ENCODE data around the gene CNIH4.
"Not testable (repeated sequence)": the region's sequence is repeated elsewhere in the genome, so short reads cannot be mapped to it uniquely, and the experiment has no call there.

Gene CNIH4

GRCh38 chr1:224356685-224357625, at the start of gene CNIH4:
Gene CNIH4 (plus strand): TSS chr1:224356879. CDS start chr1:224356925, 46 bp downstream.
- Histone ChIP-seq H3K9me2 (replicated peaks; ENCODE audit: control insufficient read depth, low read length) (no peaks in the 10 kb centered on the region), H3K27me3 (ENCODE audit: control insufficient read depth, low read length) (no peaks in the 10 kb centered on the region), H3K27ac (ENCODE audit: low read depth, low read length) (no peak within 1 kb of the TSS), H3K9me3 (ENCODE audit: control insufficient read depth, insufficient read depth, low read length) (no peaks in the 10 kb centered on the region), H3F3A (ENCODE audit: control insufficient read depth, insufficient read depth) (no peaks in the 10 kb centered on the region), H3K79me2 (ENCODE audit: control insufficient read depth, low read length) (peaks cover 46% of the 10 kb centered on the region), H4K20me1 (ENCODE audit: control insufficient read depth, insufficient read depth, low read depth, low read length) (no peaks in the 10 kb centered on the region), H3K4me2 (ENCODE audit: low read length) (peak within 1 kb of the TSS; percentile 91), H3K4me3 (ENCODE audit: low read length) (peak within 1 kb of the TSS; percentile 77), H3K36me3 (ENCODE audit: control insufficient read depth, low read length) (no peaks in the 10 kb centered on the region), H3K4me1 (ENCODE audit: control insufficient read depth, low read length) (peaks cover 16% of the 10 kb centered on the region)
- TF ChIP-seq CTCF (IDR thresholded peaks at IDR 0.05; ENCODE audit: low read depth, low read length, poor library complexity, severe bottlenecking) = no peak
- no peak for TF ChIP-seq EZH2phosphoT487 (IDR thresholded peaks at IDR 0.05; ENCODE audit: borderline replicate concordance, low read length)

- no peaks in the 10 kb centered on the region for H3F3A ChIP-seq (ENCODE audit: control insufficient read depth, insufficient read depth)
- no peak overlapping the region for H3K4me2 ChIP-seq (ENCODE audit: low read length)
- no peaks in the 10 kb centered on the region for H3K9me2 ChIP-seq (replicated peaks; ENCODE audit: control insufficient read depth, low read length)
- TF ChIP-seq CTCF (IDR thresholded peaks at IDR 0.05; ENCODE audit: low read depth, low read length, poor library complexity, severe bottlenecking) (no peak), EZH2phosphoT487 (IDR thresholded peaks at IDR 0.05; ENCODE audit: borderline replicate concordance, low read length) (no peak)
- no peak overlapping the region for H3K4me3 ChIP-seq (ENCODE audit: low read length)
- H4K20me1 ChIP-seq (ENCODE audit: control insufficient read depth, insufficient read depth, low read depth, low read length) = no peaks in the 10 kb centered on the region
- H3K27me3 ChIP-seq (ENCODE audit: control insufficient read depth, low read length) = no peaks in the 10 kb centered on the region
- no peak overlapping the region for H3K27ac ChIP-seq (ENCODE audit: low read depth, low read length)
- H3K4me1 ChIP-seq (ENCODE audit: control insufficient read depth, low read length) = no peaks in the 10 kb centered on the region
- peaks cover 66% of the 10 kb centered on the region for H3K36me3 ChIP-seq (ENCODE audit: control insufficient read depth, low read length)
- no peaks in the 10 kb centered on the region for H3K9me3 ChIP-seq (ENCODE audit: control insufficient read depth, insufficient read depth, low read length)
- no peaks in the 10 kb centered on the region for H3K79me2 ChIP-seq (ENCODE audit: control insufficient read depth, low read length)
Measured at GRCh38 chr1:224308064-224308463, 48.6 kb upstream of the CNIH4 start.

- not testable (repeated sequence) for H3K4me1 ChIP-seq (ENCODE audit: control insufficient read depth, low read length); H3K9me3 ChIP-seq (ENCODE audit: control insufficient read depth, insufficient read depth, low read length); H3F3A ChIP-seq (ENCODE audit: control insufficient read depth, insufficient read depth); H3K27me3 ChIP-seq (ENCODE audit: control insufficient read depth, low read length); H4K20me1 ChIP-seq (ENCODE audit: control insufficient read depth, insufficient read depth, low read depth, low read length); H3K9me2 ChIP-seq (replicated peaks; ENCODE audit: control insufficient read depth, low read length); H3K27ac ChIP-seq (ENCODE audit: low read depth, low read length); H3K4me2 ChIP-seq (ENCODE audit: low read length); H3K4me3 ChIP-seq (ENCODE audit: low read length); H3K79me2 ChIP-seq (ENCODE audit: control insufficient read depth, low read length)
- peaks cover 63% of the 10 kb centered on the region for H3K36me3 ChIP-seq (ENCODE audit: control insufficient read depth, low read length)
Measured at GRCh38 chr1:224311503-224311902, 45.2 kb upstream of the CNIH4 start.

- H3K36me3 ChIP-seq (ENCODE audit: control insufficient read depth, low read length) = peaks cover 61% of the 10 kb centered on the region
Measured at GRCh38 chr1:224312025-224312424, 44.7 kb upstream of the CNIH4 start.

More at GRCh38 chr1:224312025-224312424, 44.7 kb upstream of the CNIH4 start:
- Histone ChIP-seq H3K79me2 (ENCODE audit: control insufficient read depth, low read length) (no peaks in the 10 kb centered on the region), H3K9me2 (replicated peaks; ENCODE audit: control insufficient read depth, low read length) (no peaks in the 10 kb centered on the region), H3F3A (ENCODE audit: control insufficient read depth, insufficient read depth) (no peaks in the 10 kb centered on the region), H4K20me1 (ENCODE audit: control insufficient read depth, insufficient read depth, low read depth, low read length) (no peaks in the 10 kb centered on the region), H3K27me3 (ENCODE audit: control insufficient read depth, low read length) (no peaks in the 10 kb centered on the region), H3K27ac (ENCODE audit: low read depth, low read length) (no peak overlapping the region), H3K4me3 (ENCODE audit: low read length) (no peak overlapping the region), H3K9me3 (ENCODE audit: control insufficient read depth, insufficient read depth, low read length) (no peaks in the 10 kb centered on the region), H3K4me1 (ENCODE audit: control insufficient read depth, low read length) (no peaks in the 10 kb centered on the region), H3K4me2 (ENCODE audit: low read length) (no peak overlapping the region)
- TF ChIP-seq CTCF (IDR thresholded peaks at IDR 0.05; ENCODE audit: low read depth, low read length, poor library complexity, severe bottlenecking) (no peak), EZH2phosphoT487 (IDR thresholded peaks at IDR 0.05; ENCODE audit: borderline replicate concordance, low read length) (no peak)
